HG02885 (cell line): ENCODE data around the gene TMEM127.
"Not testable (repeated sequence)": the region's sequence is repeated elsewhere in the genome, so short reads cannot be mapped to it uniquely, and the experiment has no call there.

Experiments
- ATAC-seq: cut with Tn5 transposase; IDR thresholded peaks from one replicate; pipeline ENCODE4 v1.9.1; 2021; ENCODE audit warnings: mild to moderate bottlenecking; ENCODE audit not compliant: unreplicated experiment, poor library complexity

Gene TMEM127

GRCh38 chr2:96243843-96244242, 22.0 kb downstream of the TMEM127 start:
- ATAC-seq, result no peak

- ATAC-seq, result peak; percentile 85
Measured at GRCh38 chr2:96241900-96242611, 23.7 kb downstream of the TMEM127 start.

- no peak for ATAC-seq
Measured at GRCh38 chr2:96241227-96241626, 24.6 kb downstream of the TMEM127 start.

GRCh38 chr2:96240341-96241038, 25.3 kb downstream of the TMEM127 start:
- no peak for ATAC-seq

GRCh38 chr2:96239745-96240264, 26.0 kb downstream of the TMEM127 start:
- no peak for ATAC-seq

- no peak for ATAC-seq
Measured at GRCh38 chr2:96239091-96239490, 26.7 kb downstream of the TMEM127 start.

GRCh38 chr2:96238266-96238665, 27.5 kb downstream of the TMEM127 start:
- no peak for ATAC-seq

- no peak for ATAC-seq
Measured at GRCh38 chr2:96236882-96237281, 28.9 kb downstream of the TMEM127 start.

GRCh38 chr2:96233880-96234316, 31.9 kb downstream of the TMEM127 start:
- ATAC-seq, result peak; percentile 96

GRCh38 chr2:96233436-96233835, 32.4 kb downstream of the TMEM127 start:
- ATAC-seq, result no peak

GRCh38 chr2:96231316-96231715, 34.5 kb downstream of the TMEM127 start:
- no peak for ATAC-seq

GRCh38 chr2:96225016-96225533, 40.7 kb downstream of the TMEM127 start:
- ATAC-seq, result peak; percentile 69

- ATAC-seq, result not testable (repeated sequence)
Measured at GRCh38 chr2:96221106-96221505, 44.7 kb downstream of the TMEM127 start.

GRCh38 chr2:96219959-96220358, 45.8 kb downstream of the TMEM127 start:
- not testable (repeated sequence) for ATAC-seq

GRCh38 chr2:96218508-96219131, 47.2 kb downstream of the TMEM127 start:
- ATAC-seq, result no peak

- ATAC-seq, result no peak
Measured at GRCh38 chr2:96214554-96214953, 51.2 kb downstream of the TMEM127 start.

GRCh38 chr2:96213379-96213778, 52.4 kb downstream of the TMEM127 start:
- ATAC-seq, result no peak

GRCh38 chr2:96212339-96212738, 53.5 kb downstream of the TMEM127 start:
- ATAC-seq, result no peak

GRCh38 chr2:96209729-96210085, 56.1 kb downstream of the TMEM127 start:
- ATAC-seq, result no peak

GRCh38 chr2:96209011-96209728, 56.6 kb downstream of the TMEM127 start:
- no peak for ATAC-seq
